H1 (cell line): Measurements from ENCODE around the gene FBXO46.

ENCODE experiments used
- CHD1 ChIP-seq: IDR thresholded peaks from 2 replicates; pipeline ENCODE4 v1.6.1; 2012; ENCODE audit warnings: low read depth, low read length, improper control_type of control experiment
- EGR1 ChIP-seq: IDR thresholded peaks from 2 replicates; pipeline ENCODE4 v1.6.1; 2011; ENCODE audit warnings: low read depth, low read length, borderline replicate concordance
- EZH2 ChIP-seq: fragments of 200-600 bp; sonication (generic); IDR thresholded peaks from 2 replicates; pipeline ENCODE4 v1.7.1; 2012; ENCODE audit warnings: low read depth, mild to moderate bottlenecking, moderate library complexity, low read length, inconsistent platforms; ENCODE audit not compliant: severe bottlenecking
- POLR2A ChIP-seq, 2 experiments: IDR thresholded peaks; 1 replicate in 1 of 2; 2 replicates in 1 of 2; pipeline ENCODE4 v1.6.1; 2011; ENCODE audit warnings: low read depth in 2 of 2, low read length in 2 of 2, mild to moderate bottlenecking in 2 of 2; ENCODE audit errors: control extremely low read depth in 1 of 2
- POLR2AphosphoS5 ChIP-seq: IDR thresholded peaks from 2 replicates; pipeline ENCODE4 v1.6.1; 2011; ENCODE audit warnings: low read depth, low read length
- RAD21 ChIP-seq, 2 experiments: IDR thresholded peaks in 1 of 2; conservative IDR thresholded peaks in 1 of 2; 2 replicates each; pipeline ENCODE4 v1.6.1; 2011; ENCODE audit warnings: low read depth in 2 of 2, low read length in 2 of 2, improper control_type of control experiment in 1 of 2, inconsistent platforms in 1 of 2, mild to moderate bottlenecking in 1 of 2, moderate library complexity in 1 of 2
- YY1 ChIP-seq: IDR thresholded peaks from 2 replicates; pipeline ENCODE4 v1.6.1; 2011; ENCODE audit warnings: low read depth, mild to moderate bottlenecking, low read length
- TF ChIP-seq, protein P1 (sequence below), 3 experiments: IDR thresholded peaks; 1 replicate in 2 of 3; 2 replicates in 1 of 3; pipeline versions ENCODE4 v1.5.1 to v1.6.1; 2011; ENCODE audit warnings: low read length in 3 of 3, mild to moderate bottlenecking in 3 of 3, inconsistent platforms in 2 of 3, low read depth in 1 of 3, moderate library complexity in 1 of 3; ENCODE audit not compliant: insufficient read depth in 1 of 3; ENCODE audit errors: control extremely low read depth in 1 of 3

GRCh38 chr19:45773384-45773783 lies 42.7 kb upstream of the FBXO46 start:
- TF ChIP-seq RAD21 (IDR thresholded peaks at IDR 0.05 in 1 of 2, conservative IDR thresholded peaks at IDR 0.05 in 1 of 2; ENCODE audit: low read depth in 2 of 2, low read length in 2 of 2) (no peak), EGR1 (no peak), YY1 (no peak), POLR2AphosphoS5 (no peak), CHD1 (no peak), EZH2 (no peak), POLR2A (IDR thresholded peaks at IDR 0.05; ENCODE audit: control extremely low read depth in 1 of 2, low read depth in 2 of 2, low read length in 2 of 2) (no peak)
- TF ChIP-seq, protein P1, sequence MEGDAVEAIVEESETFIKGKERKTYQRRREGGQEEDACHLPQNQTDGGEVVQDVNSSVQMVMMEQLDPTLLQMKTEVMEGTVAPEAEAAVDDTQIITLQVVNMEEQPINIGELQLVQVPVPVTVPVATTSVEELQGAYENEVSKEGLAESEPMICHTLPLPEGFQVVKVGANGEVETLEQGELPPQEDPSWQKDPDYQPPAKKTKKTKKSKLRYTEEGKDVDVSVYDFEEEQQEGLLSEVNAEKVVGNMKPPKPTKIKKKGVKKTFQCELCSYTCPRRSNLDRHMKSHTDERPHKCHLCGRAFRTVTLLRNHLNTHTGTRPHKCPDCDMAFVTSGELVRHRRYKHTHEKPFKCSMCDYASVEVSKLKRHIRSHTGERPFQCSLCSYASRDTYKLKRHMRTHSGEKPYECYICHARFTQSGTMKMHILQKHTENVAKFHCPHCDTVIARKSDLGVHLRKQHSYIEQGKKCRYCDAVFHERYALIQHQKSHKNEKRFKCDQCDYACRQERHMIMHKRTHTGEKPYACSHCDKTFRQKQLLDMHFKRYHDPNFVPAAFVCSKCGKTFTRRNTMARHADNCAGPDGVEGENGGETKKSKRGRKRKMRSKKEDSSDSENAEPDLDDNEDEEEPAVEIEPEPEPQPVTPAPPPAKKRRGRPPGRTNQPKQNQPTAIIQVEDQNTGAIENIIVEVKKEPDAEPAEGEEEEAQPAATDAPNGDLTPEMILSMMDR (IDR thresholded peaks at IDR 0.05; ENCODE audit: control extremely low read depth in 1 of 3, insufficient read depth in 1 of 3, low read depth in 1 of 3, low read length in 3 of 3) = no peak
